Osteoblast (primary cell): Measurements from ENCODE around the gene EXD3. TPM values are rescaled to one million over a fixed set of nuclear protein-coding genes. Genes with fewer than 3 reads are reported as not detected.

ENCODE experiments used
- DNase-seq: peaks from one replicate; pipeline ENCODE4 v3.0.0; 2011; ENCODE audit warnings: low spot score, mixed read lengths; ENCODE audit not compliant: insufficient read length; ENCODE audit errors: missing footprints
- H2AFZ ChIP-seq: 2 replicates; pipeline ENCODE4 v1.6.0; 2011; ENCODE audit warnings: mild to moderate bottlenecking, low read length
- H3K27ac ChIP-seq: 2 replicates; pipeline ENCODE4 v1.5.1; 2011; ENCODE audit warnings: mild to moderate bottlenecking, low read depth, low read length, moderate library complexity
- H3K27me3 ChIP-seq: 2 replicates; pipeline ENCODE4 v1.6.0; 2012; ENCODE audit warnings: mild to moderate bottlenecking, control low read depth, inconsistent platforms, low read length, moderate library complexity; ENCODE audit not compliant: insufficient read depth
- H3K36me3 ChIP-seq: 2 replicates; pipeline ENCODE4 v1.5.1; 2011; ENCODE audit warnings: mild to moderate bottlenecking, low read length, control low read depth, moderate library complexity; ENCODE audit not compliant: insufficient read depth
- H3K4me1 ChIP-seq: 2 replicates; pipeline ENCODE4 v1.5.1; 2011; ENCODE audit warnings: mild to moderate bottlenecking, low read length, control low read depth, moderate library complexity; ENCODE audit not compliant: insufficient read depth
- H3K4me2 ChIP-seq: 2 replicates; pipeline ENCODE4 v1.6.0; 2011; ENCODE audit warnings: mild to moderate bottlenecking, low read length; ENCODE audit not compliant: insufficient read depth
- H3K4me3 ChIP-seq: fragments of 200-600 bp; sonication (generic); 3 replicates; pipeline ENCODE4 v1.5.1; 2012; ENCODE audit warnings: mild to moderate bottlenecking, low read length, inconsistent platforms; ENCODE audit not compliant: insufficient read depth
- H3K79me2 ChIP-seq: 2 replicates; pipeline ENCODE4 v1.6.0; 2012; ENCODE audit warnings: mild to moderate bottlenecking, low read length, control low read depth, inconsistent platforms; ENCODE audit not compliant: insufficient read depth
- H3K9me3 ChIP-seq: 2 replicates; pipeline ENCODE4 v1.5.1; 2011; ENCODE audit warnings: low read depth, low read length, control low read depth
- H4K20me1 ChIP-seq: 2 replicates; pipeline ENCODE4 v1.6.0; 2012; ENCODE audit warnings: mild to moderate bottlenecking, low read length, control low read depth; ENCODE audit not compliant: insufficient read depth
- total RNA-seq: library from RNA; depleted of rRNA; stranded (reverse); fragments of >200 nt; gene quantifications from 2 replicates; pipeline ENCODE4 v1.2.3, GENCODE V29; 2012
- TF ChIP-seq, protein P1 (sequence below): IDR thresholded peaks from 2 replicates; pipeline ENCODE4 v1.5.1; 2011; ENCODE audit warnings: mild to moderate bottlenecking, low read depth, low read length, moderate library complexity; ENCODE audit errors: extremely low read depth

The EXD3 gene
- total RNA-seq, 1 donor: 7.6 TPM

GRCh38 chr9:137313326-137313936 lies 109.5 kb downstream of the EXD3 start:
- TF ChIP-seq, protein P1, sequence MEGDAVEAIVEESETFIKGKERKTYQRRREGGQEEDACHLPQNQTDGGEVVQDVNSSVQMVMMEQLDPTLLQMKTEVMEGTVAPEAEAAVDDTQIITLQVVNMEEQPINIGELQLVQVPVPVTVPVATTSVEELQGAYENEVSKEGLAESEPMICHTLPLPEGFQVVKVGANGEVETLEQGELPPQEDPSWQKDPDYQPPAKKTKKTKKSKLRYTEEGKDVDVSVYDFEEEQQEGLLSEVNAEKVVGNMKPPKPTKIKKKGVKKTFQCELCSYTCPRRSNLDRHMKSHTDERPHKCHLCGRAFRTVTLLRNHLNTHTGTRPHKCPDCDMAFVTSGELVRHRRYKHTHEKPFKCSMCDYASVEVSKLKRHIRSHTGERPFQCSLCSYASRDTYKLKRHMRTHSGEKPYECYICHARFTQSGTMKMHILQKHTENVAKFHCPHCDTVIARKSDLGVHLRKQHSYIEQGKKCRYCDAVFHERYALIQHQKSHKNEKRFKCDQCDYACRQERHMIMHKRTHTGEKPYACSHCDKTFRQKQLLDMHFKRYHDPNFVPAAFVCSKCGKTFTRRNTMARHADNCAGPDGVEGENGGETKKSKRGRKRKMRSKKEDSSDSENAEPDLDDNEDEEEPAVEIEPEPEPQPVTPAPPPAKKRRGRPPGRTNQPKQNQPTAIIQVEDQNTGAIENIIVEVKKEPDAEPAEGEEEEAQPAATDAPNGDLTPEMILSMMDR: no peak
- H3K27ac ChIP-seq: no peak overlapping the region
- H4K20me1 ChIP-seq: no peaks in the 10 kb centered on the region
- H3K27me3 ChIP-seq: no peaks in the 10 kb centered on the region
- no peak overlapping the region for H3K4me3 ChIP-seq
- H3K4me1 ChIP-seq: no peaks in the 10 kb centered on the region
- H3K36me3 ChIP-seq: no peaks in the 10 kb centered on the region
- no peaks in the 10 kb centered on the region for H3K9me3 ChIP-seq
- peak; percentile 83 for DNase-seq
- no peaks in the 10 kb centered on the region for H3K79me2 ChIP-seq
- H2AFZ ChIP-seq: no peak overlapping the region
- no peak overlapping the region for H3K4me2 ChIP-seq

DNA sequence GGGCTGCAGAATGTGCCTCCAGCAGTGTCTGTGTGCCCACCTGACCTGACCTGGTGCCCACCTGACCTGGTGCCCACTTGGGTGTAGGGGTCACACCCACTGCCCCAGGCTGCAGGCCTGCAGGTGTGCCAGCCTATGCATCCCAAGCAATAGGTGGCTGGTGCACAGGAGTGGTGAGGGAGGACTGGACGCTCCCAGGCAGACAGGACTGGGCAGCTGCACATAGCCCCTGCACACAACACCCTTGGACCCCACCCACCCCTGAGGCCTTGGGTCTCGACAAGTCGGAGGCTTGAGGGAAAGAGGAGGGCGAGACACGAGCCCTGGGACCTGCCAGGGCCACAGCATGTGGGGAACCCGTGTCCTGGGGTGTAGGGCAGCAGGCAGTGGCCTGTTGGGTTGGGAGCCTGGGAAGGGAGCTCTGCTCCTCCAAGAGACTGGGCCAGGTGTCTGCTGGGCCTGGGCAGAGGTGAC lies 110.1 kb downstream of the EXD3 start:
- no peak overlapping the region for H3K4me3 ChIP-seq
- TF ChIP-seq, protein P1: no peak
- no peak overlapping the region for H2AFZ ChIP-seq
- no peaks in the 10 kb centered on the region for H3K9me3 ChIP-seq
- H3K27ac ChIP-seq: no peak overlapping the region
- H3K4me2 ChIP-seq: no peak overlapping the region
- no peaks in the 10 kb centered on the region for H3K36me3 ChIP-seq
- H4K20me1 ChIP-seq: no peaks in the 10 kb centered on the region
- H3K4me1 ChIP-seq: no peaks in the 10 kb centered on the region
- DNase-seq: peak; percentile 83
- H3K27me3 ChIP-seq: no peaks in the 10 kb centered on the region
- no peaks in the 10 kb centered on the region for H3K79me2 ChIP-seq

GRCh38 chr9:137311986-137312851 lies 110.7 kb downstream of the EXD3 start:
- Histone ChIP-seq H2AFZ (no peak overlapping the region), H3K79me2 (no peaks in the 10 kb centered on the region), H4K20me1 (no peaks in the 10 kb centered on the region), H3K27me3 (no peaks in the 10 kb centered on the region), H3K4me3 (no peak overlapping the region), H3K9me3 (no peaks in the 10 kb centered on the region), H3K36me3 (no peaks in the 10 kb centered on the region), H3K4me1 (no peaks in the 10 kb centered on the region), H3K4me2 (no peak overlapping the region), H3K27ac (no peak overlapping the region)
- TF ChIP-seq, protein P1: no peak
- DNase-seq: peak; percentile 94
